Measurements from ENCODE around the gene IL15RA.

Gene IL15RA

DNA sequence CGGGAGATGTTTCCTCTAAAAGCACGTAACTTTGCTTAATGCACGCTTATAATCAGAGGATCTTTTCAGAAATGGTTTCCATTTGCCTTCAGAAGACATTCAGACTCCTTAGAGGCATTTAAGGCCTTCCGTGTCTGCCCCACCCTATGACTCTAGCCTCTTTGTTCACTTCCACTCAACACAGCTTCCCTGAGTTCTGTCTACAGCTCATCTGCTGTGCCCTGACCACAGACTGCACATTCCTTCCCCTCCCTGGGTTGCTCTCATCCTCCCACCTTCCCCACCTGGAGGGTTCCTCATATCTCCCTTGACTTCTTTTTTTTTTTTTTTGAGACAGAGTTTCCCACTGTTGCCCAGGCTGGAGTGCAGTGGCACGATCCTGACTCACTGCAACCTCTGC, 70.7 kb downstream of the IL15RA start:
- peaks cover 26% of the 10 kb centered on the region for H3K4me1 Mint-ChIP-seq
- H3K36me3 Mint-ChIP-seq = peaks cover 15% of the 10 kb centered on the region
- no peak overlapping the region for H3K4me3 Mint-ChIP-seq
- no peak overlapping the region for H3K27ac Mint-ChIP-seq
- H3K27me3 Mint-ChIP-seq = no peaks in the 10 kb centered on the region
- no peaks in the 10 kb centered on the region for H3K9me3 Mint-ChIP-seq

DNA sequence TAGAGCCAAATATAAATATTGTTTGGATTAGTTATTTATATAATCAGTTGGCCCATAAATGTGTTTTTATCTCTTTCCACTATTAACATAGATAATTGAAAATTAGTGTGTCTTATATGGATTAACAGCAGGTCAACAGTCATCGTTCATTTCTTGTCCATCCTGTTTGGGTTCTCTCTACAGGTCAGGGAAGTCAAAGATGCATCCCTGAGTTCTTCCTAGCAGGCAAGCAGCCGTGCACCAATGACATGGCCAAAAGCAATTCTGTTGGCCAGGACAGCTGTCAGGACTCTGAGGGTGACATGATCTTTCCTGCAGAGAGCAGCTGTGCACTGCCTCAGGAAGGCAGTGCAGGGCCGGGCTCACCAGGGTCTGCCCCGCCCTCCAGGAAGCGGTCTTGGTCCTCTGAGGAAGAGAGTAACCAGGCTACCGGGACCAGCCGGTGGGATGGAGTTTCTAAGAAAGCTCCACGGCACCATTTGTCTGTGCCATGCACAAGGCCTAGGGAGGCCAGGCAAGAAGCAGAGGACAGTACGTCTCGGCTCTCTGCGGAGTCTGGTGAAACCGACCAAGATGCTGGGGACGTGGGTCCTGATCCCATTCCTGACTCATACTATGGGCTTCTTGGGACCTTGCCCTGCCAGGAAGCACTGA, 71.4 kb downstream of the IL15RA start:
- H3K9me3 Mint-ChIP-seq = no peaks in the 10 kb centered on the region
- no peaks in the 10 kb centered on the region for H3K27me3 Mint-ChIP-seq
- no peak overlapping the region for H3K27ac Mint-ChIP-seq
- H3K4me3 Mint-ChIP-seq = no peak overlapping the region
- H3K4me1 Mint-ChIP-seq = peaks cover 24% of the 10 kb centered on the region
- peaks cover 13% of the 10 kb centered on the region for H3K36me3 Mint-ChIP-seq

DNA sequence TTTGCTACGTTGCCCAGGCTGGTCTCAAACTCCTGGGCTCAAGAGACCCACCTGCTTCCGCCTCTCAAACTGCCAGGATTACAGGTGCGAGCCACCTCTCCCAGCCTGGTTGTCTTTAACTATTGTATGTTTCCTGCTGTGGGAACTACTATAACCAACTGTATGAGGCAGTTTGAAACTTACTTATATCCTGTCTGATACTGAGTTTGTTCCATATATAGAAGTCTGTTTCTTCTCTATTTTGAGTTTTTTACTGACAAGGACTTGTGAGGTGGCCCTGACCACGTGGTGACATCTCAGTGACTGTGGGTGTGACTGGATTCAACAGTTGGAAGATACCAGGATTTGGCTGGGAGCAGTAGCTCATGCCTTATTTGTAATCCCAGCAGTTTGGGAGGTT, 73.1 kb downstream of the IL15RA start:
- H3K9me3 Mint-ChIP-seq = no peaks in the 10 kb centered on the region
- peaks cover 26% of the 10 kb centered on the region for H3K4me1 Mint-ChIP-seq
- H3K27ac Mint-ChIP-seq = no peak overlapping the region
- no peaks in the 10 kb centered on the region for H3K27me3 Mint-ChIP-seq
- no peak overlapping the region for H3K4me3 Mint-ChIP-seq
- peaks cover 11% of the 10 kb centered on the region for H3K36me3 Mint-ChIP-seq

DNA sequence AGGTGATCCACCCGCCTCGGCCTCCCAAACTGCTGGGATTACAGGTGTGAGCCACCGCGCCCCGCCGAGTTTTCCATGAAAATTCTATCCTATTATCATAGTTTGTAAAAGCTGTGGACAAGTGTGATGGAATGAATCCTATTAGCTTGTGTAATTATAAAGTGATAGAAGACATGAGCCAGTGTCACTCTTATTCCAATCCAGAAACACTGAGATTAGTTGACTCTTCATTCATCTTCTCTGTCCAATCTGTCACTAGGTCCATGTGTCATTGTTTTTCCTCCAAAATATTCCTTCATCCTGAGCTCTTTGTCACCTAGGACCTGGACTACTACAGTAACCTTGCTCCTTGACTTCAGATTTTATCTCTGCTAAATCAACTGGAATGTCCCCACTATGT, 73.8 kb downstream of the IL15RA start:
- Mint-ChIP-seq H3K27ac (no peak overlapping the region), H3K36me3 (peaks cover 10% of the 10 kb centered on the region), H3K27me3 (no peaks in the 10 kb centered on the region), H3K4me1 (peaks cover 29% of the 10 kb centered on the region), H3K4me3 (no peak overlapping the region), H3K9me3 (no peaks in the 10 kb centered on the region)

DNA sequence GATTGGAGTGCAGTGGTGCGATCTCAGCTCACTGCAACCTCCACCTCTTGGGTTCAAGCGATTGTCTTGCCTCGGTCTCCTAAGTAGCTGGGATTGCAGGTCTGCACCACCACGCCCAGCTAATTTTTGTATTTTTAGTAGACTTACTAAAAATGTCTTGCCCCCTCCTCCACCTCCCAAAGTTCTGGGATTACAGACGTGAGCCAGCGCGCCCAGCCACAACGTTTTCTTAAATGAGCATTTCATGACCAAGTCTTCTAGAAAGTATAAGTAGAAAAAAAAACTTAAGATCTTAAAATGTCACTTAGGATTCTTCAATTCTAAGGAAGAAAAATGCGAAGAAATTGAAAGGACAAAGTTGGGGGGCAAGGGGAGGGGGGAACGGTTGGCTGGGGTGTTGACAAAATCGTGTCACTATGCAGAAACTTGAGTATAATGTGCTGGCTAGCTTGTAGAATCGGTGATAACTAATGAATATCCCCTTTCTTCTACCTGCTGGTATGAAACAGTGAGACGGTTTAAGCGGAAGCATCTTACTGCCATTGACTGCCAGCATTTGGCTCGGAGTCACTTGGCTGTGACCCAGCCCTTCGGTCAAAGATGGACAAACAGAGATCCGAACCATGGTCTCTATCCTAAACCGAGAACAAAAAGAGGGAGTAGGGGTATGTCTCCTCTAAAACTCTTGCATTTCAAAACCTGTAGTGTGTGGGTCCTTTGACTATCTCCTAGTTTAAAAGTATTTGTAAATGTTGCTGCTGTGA, 74.7 kb downstream of the IL15RA start:
- Mint-ChIP-seq H3K4me1 (peaks cover 28% of the 10 kb centered on the region), H3K36me3 (peaks cover 7% of the 10 kb centered on the region), H3K4me3 (no peak overlapping the region), H3K27me3 (no peaks in the 10 kb centered on the region), H3K9me3 (peaks cover 3% of the 10 kb centered on the region), H3K27ac (no peak overlapping the region)
